Endothelial cell of umbilical vein (primary cell): Measurements from ENCODE around the gene C7. TPM values are rescaled to one million over a fixed set of nuclear protein-coding genes. Genes with fewer than 3 reads are reported as not detected.

Experiments
- BruUV-seq: library from RNA; stranded (reverse); fragments of 400-500 nt; replicated peaks from 2 replicates; lab custom pipeline; 2021; lab: Mats Ljungman, UMichigan
- CTCF ChIA-PET: fragments of 300-600, 350-600 bp; sonication (Branson Sonifier 250); formaldehyde crosslinking; loops from one replicate; lab custom pipeline; 2021; ENCODE audit warnings: antibody characterized with exemption, inconsistent platforms; lab: Charles Lee
- POLR2A ChIA-PET: fragments of 300-600, 350-600 bp; sonication (Branson Sonifier 250); formaldehyde crosslinking; loops from one replicate; lab custom pipeline; 2021; ENCODE audit warnings: antibody characterized with exemption, inconsistent platforms; lab: Charles Lee
- DNase-seq: peaks from one replicate; pipeline ENCODE4 v3.0.0-alpha.2; 2011; ENCODE audit warnings: low read depth, low spot score
- FAIRE-seq: peaks from 2 replicates; lab custom pipeline; 2011; peaks lifted over from hg19 to GRCh38; lab: Jason Lieb, UNC
- H2AFZ ChIP-seq: 2 replicates; pipeline ENCODE4 v1.6.0; 2012; ENCODE audit warnings: low read depth, low read length, control low read depth, inconsistent platforms
- H3K27ac ChIP-seq: 2 replicates; pipeline ENCODE4 v1.5.1; 2011; ENCODE audit warnings: low read depth, mild to moderate bottlenecking, control low read depth, low read length, moderate library complexity; ENCODE audit not compliant: insufficient read depth
- H3K27me3 ChIP-seq, 2 experiments: 2 replicates each; pipeline versions ENCODE4 v1.6.0 to v1.6.1; 2011; ENCODE audit warnings: low read length in 2 of 2, mixed read lengths in 1 of 2; ENCODE audit not compliant: control insufficient read depth in 2 of 2, insufficient read depth in 2 of 2
- H3K36me3 ChIP-seq, 2 experiments: 2 replicates in 1 of 2; 3 replicates in 1 of 2; pipeline ENCODE4 v1.5.1; 2011; ENCODE audit warnings: low read length in 2 of 2, mild to moderate bottlenecking in 1 of 2, moderate library complexity in 1 of 2; ENCODE audit not compliant: control insufficient read depth in 2 of 2, insufficient read depth in 2 of 2; ENCODE audit errors: extremely low read depth in 1 of 2
- H3K4me1 ChIP-seq: 3 replicates; pipeline ENCODE4 v1.5.1; 2011; ENCODE audit warnings: mild to moderate bottlenecking, low read length; ENCODE audit not compliant: control insufficient read depth, insufficient read depth; ENCODE audit errors: extremely low read depth
- H3K4me2 ChIP-seq: 2 replicates; pipeline ENCODE4 v1.6.1; 2011; ENCODE audit warnings: low read length, control low read depth, mixed read lengths; ENCODE audit not compliant: insufficient read depth
- H3K4me3 ChIP-seq, 3 experiments: fragments of 200-600 bp in 1 of 3; sonication (generic), shearing (Covaris generic) in 1 of 3; replicated peaks in 1 of 3; 2 replicates each; pipeline ENCODE4 v1.5.1; 2011 to 2016; ENCODE audit warnings: control low read depth in 3 of 3, low read length in 3 of 3, mild to moderate bottlenecking in 2 of 3, inconsistent platforms in 1 of 3, low read depth in 1 of 3, moderate library complexity in 1 of 3; ENCODE audit not compliant: insufficient read depth in 1 of 3
- H3K79me2 ChIP-seq: 2 replicates; pipeline ENCODE4 v1.6.0; 2012; ENCODE audit warnings: low read length, inconsistent platforms; ENCODE audit not compliant: control insufficient read depth, insufficient read depth
- H3K9ac ChIP-seq: replicated peaks from 2 replicates; pipeline ENCODE3; 2011; ENCODE audit warnings: low read length, control low read depth; ENCODE audit not compliant: insufficient read depth; ENCODE audit errors: extremely low read depth
- H3K9me1 ChIP-seq: replicated peaks from 3 replicates; pipeline ENCODE4 v1.6.0; 2011; ENCODE audit warnings: mild to moderate bottlenecking, low read length; ENCODE audit not compliant: control insufficient read depth, insufficient read depth; ENCODE audit errors: extremely low read depth
- H3K9me3 ChIP-seq: replicated peaks from 2 replicates; pipeline ENCODE4 v1.5.1; 2012; ENCODE audit warnings: low read length, inconsistent platforms; ENCODE audit not compliant: control insufficient read depth, insufficient read depth
- H4K20me1 ChIP-seq: replicated peaks from 2 replicates; pipeline ENCODE3; 2011; ENCODE audit warnings: mild to moderate bottlenecking, low read length; ENCODE audit not compliant: control insufficient read depth, insufficient read depth; ENCODE audit errors: extremely low read depth
- EZH2 ChIP-seq: IDR thresholded peaks from 2 replicates; pipeline ENCODE4 v1.6.1; 2012; ENCODE audit warnings: borderline replicate concordance, low read depth, mild to moderate bottlenecking, moderate library complexity, low read length, inconsistent platforms; ENCODE audit not compliant: severe bottlenecking
- FOS ChIP-seq: IDR thresholded peaks from 2 replicates; pipeline ENCODE4 v1.6.1; 2011; ENCODE audit warnings: mild to moderate bottlenecking, low read length, moderate library complexity, borderline replicate concordance; ENCODE audit not compliant: insufficient read depth
- GATA2 ChIP-seq: IDR thresholded peaks from 2 replicates; pipeline ENCODE4 v1.7.0; 2011; ENCODE audit warnings: low read depth, mild to moderate bottlenecking, moderate library complexity, mixed read lengths, low read length; ENCODE audit not compliant: insufficient read length, insufficient read depth
- JUN ChIP-seq: IDR thresholded peaks from 2 replicates; pipeline ENCODE4 v1.6.1; 2011; ENCODE audit warnings: borderline replicate concordance, low read depth; ENCODE audit not compliant: insufficient read length, insufficient read depth
- MYC ChIP-seq: IDR thresholded peaks from one replicate; pipeline ENCODE4 v1.6.1; 2011; ENCODE audit warnings: mild to moderate bottlenecking, low read depth, low read length
- POLR2A ChIP-seq: IDR thresholded peaks from 2 replicates; pipeline ENCODE4 v1.6.1; 2012; ENCODE audit warnings: low read depth, mild to moderate bottlenecking, control low read depth, low read length
- POLR2AphosphoS5 ChIP-seq: IDR thresholded peaks from 2 replicates; pipeline ENCODE4 v1.6.1; 2012; ENCODE audit warnings: low read depth, mild to moderate bottlenecking, control low read depth, low read length, moderate library complexity; ENCODE audit not compliant: insufficient read depth
- dilution Hi-C: fragments of 300-500 bp; cut with MboI; formaldehyde crosslinking; loops from one replicate; pipeline ENCODE4 v1.15.0; 2019; ENCODE audit warnings: low sequenced_read_pairs; ENCODE audit not compliant: extremely low pct_ligation_motif_present
- intact Hi-C: fragments of 100-400 bp; cut with micrococcal nuclease; formaldehyde crosslinking; loops from one replicate; pipeline ENCODE4 v1.10.0; 2022
- polyA plus RNA-seq, 4 experiments: library from polyadenylated mRNA; depleted of rRNA in 3 of 4; stranded (reverse) in 3 of 4; unstranded in 1 of 4; fragments of >200 nt; gene quantifications; 2 replicates each; pipeline versions ENCODE4 v1.2.1 to v1.2.3, GENCODE V29; 2011 to 2012; ENCODE audit warnings: missing spikeins in 1 of 4
- total RNA-seq: library from RNA; stranded (reverse); gene quantifications from 2 replicates; pipeline ENCODE4 v1.2.3, GENCODE V29; 2021
- TF ChIP-seq, protein P1 (sequence below), 2 donors: IDR thresholded peaks; 1 replicate in 1 of 2; 2 replicates in 1 of 2; pipeline ENCODE4 v1.5.1; 2011; ENCODE audit warnings: low read length in 2 of 2, mild to moderate bottlenecking in 2 of 2, moderate library complexity in 2 of 2, control low read depth in 1 of 2, inconsistent platforms in 1 of 2, low read depth in 1 of 2; ENCODE audit not compliant: insufficient read depth in 1 of 2; ENCODE audit errors: extremely low read depth in 1 of 2
- TF ChIP-seq, protein P2 (sequence below): IDR thresholded peaks from 2 replicates; pipeline ENCODE4 v1.6.1; 2011; ENCODE audit not compliant: insufficient read depth, insufficient read length

C7 gene
- total and polyA plus RNA-seq, 2 donors (not counting 3 experiments of a cell fraction or from before 2014, with no cell fraction given) = 0.08 to 0.29 TPM

DNA sequence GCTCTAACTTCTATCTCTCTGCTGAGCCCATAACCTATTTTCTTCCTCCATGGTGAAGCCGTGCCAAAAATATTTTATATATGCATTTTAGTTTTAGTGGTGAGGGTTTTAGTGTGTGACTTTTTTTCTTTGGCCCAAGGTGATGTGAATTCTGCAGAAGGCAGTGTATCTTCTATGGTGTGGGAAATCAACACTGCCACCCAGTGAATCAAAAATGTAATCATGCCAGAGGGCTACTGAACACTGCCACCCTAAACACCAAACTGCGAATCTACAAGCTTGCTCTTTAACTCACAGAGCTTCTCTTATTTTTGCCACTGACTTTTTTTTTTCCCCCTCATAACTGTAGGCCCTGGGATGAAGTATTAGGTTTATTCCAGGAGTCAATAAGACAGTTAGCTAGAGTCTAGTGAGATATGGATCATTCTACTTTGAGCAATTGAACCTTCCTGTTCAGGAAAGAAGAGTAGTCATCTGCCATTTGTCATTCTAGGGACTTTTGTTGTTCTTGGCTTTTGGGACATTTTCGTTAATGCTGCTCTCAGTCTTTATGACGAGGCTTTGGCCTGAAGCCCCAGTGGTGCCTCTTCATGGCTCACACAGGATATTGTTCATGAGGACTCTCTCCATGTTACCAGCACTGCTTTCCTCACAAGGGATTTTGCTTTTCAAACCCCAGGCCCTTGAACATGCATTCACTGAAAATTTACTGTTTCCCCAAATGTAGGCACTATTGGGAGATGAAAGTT, 53.1 kb downstream of the C7 start:
- no TSS peak for BruUV-seq
- DNase-seq (no peak), FAIRE-seq (no peak)
- Histone ChIP-seq H4K20me1 (no peaks in the 10 kb centered on the region), H3K27me3 (no peaks in the 10 kb centered on the region), H3K79me2 (no peaks in the 10 kb centered on the region), H3K4me3 (no peak overlapping the region), H3K4me1 (no peaks in the 10 kb centered on the region), H3K36me3 (no peaks in the 10 kb centered on the region), H3K9me1 (no peaks in the 10 kb centered on the region), H3K27ac (no peak overlapping the region), H3K9me3 (no peaks in the 10 kb centered on the region), H3K9ac (no peak overlapping the region), H2AFZ (no peak overlapping the region), H3K4me2 (no peak overlapping the region)
- intact Hi-C loops = no loop called here
- TF ChIP-seq FOS = no peak
- TF ChIP-seq POLR2AphosphoS5 = no peak
- TF ChIP-seq JUN = no peak
- TF ChIP-seq, protein P1, sequence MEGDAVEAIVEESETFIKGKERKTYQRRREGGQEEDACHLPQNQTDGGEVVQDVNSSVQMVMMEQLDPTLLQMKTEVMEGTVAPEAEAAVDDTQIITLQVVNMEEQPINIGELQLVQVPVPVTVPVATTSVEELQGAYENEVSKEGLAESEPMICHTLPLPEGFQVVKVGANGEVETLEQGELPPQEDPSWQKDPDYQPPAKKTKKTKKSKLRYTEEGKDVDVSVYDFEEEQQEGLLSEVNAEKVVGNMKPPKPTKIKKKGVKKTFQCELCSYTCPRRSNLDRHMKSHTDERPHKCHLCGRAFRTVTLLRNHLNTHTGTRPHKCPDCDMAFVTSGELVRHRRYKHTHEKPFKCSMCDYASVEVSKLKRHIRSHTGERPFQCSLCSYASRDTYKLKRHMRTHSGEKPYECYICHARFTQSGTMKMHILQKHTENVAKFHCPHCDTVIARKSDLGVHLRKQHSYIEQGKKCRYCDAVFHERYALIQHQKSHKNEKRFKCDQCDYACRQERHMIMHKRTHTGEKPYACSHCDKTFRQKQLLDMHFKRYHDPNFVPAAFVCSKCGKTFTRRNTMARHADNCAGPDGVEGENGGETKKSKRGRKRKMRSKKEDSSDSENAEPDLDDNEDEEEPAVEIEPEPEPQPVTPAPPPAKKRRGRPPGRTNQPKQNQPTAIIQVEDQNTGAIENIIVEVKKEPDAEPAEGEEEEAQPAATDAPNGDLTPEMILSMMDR (IDR thresholded peaks at IDR 0.05; ENCODE audit: extremely low read depth in 1 of 2, insufficient read depth in 1 of 2, low read depth in 1 of 2, low read length in 2 of 2) = no peak
- no peak for TF ChIP-seq EZH2
- no peak for TF ChIP-seq POLR2A
- TF ChIP-seq, protein P2, sequence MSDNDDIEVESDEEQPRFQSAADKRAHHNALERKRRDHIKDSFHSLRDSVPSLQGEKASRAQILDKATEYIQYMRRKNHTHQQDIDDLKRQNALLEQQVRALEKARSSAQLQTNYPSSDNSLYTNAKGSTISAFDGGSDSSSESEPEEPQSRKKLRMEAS = no peak
- TF ChIP-seq MYC = no peak
- no peak for TF ChIP-seq GATA2
- dilution Hi-C loops = no loop called here
- ChIA-PET CTCF (no interaction called here), POLR2A (no interaction called here)
